K562 (cell line): ENCODE measurements around the gene ANKMY2. TPM values are rescaled to one million over a fixed set of nuclear protein-coding genes. Genes with fewer than 3 reads are reported as not detected.

Experiments
- FOXJ3 ChIP-seq: sonication (generic); formaldehyde crosslinking; IDR thresholded peaks from 2 replicates; pipeline ENCODE4 v1.4.0; 2020; ENCODE audit warnings: mild to moderate bottlenecking, missing genetic modification reagents
- HMGN3 ChIP-seq: IDR thresholded peaks from 2 replicates; pipeline ENCODE4 v1.6.1; 2011; ENCODE audit warnings: borderline replicate concordance, low read depth, mild to moderate bottlenecking, mixed read lengths, low read length; ENCODE audit not compliant: insufficient read length; ENCODE audit errors: extremely low read depth
- MTA2 ChIP-seq: fragments of 450-650 bp; IDR thresholded peaks from 2 replicates; pipeline ENCODE4 v1.6.1; 2016; ENCODE audit warnings: low read depth
- POLR2A ChIP-seq: fragments of 450-650 bp; conservative IDR thresholded peaks from 2 replicates; pipeline ENCODE4 v1.6.1; 2016
- RAD21 ChIP-seq, 2 experiments: fragments of 250-450 bp in 1 of 2; fragments of 450-650 bp in 1 of 2; sonication (Bioruptor Pico) in 1 of 2; formaldehyde crosslinking in 1 of 2; IDR thresholded peaks in 1 of 2; conservative IDR thresholded peaks in 1 of 2; 2 replicates each; pipeline versions ENCODE4 v1.4.0 to v1.8.0; 2020 to 2022; ENCODE audit warnings: mild to moderate bottlenecking in 2 of 2, moderate library complexity in 1 of 2
- TBL1XR1 ChIP-seq, 2 experiments: IDR thresholded peaks; 2 replicates each; pipeline ENCODE4 v1.6.1; 2012; ENCODE audit warnings: improper control_type of control experiment in 2 of 2, low read length in 2 of 2, mild to moderate bottlenecking in 1 of 2
- polyA plus RNA-seq, 8 experiments: library from polyadenylated mRNA; depleted of rRNA in 4 of 8; stranded (reverse) in 5 of 8; unstranded in 3 of 8; fragments of >200 nt; fragmentation: Nextera tagmentation in 2 of 8; fragmentation: Illumina TruSeq in 1 of 8; extraction: Ambion mirVana in 2 of 8; extraction: Trizol in 1 of 8; gene quantifications; 2 replicates each; pipeline versions ENCODE4 v1.2.1 to v1.2.3, GENCODE V29; 2011 to 2014; ENCODE audit warnings: inconsistent platforms in 1 of 8, missing spikeins in 1 of 8
- total RNA-seq, 7 experiments: library from RNA; depleted of rRNA in 6 of 7; stranded (reverse); fragments of >200 nt in 6 of 7; fragmentation: Illumina TruSeq in 2 of 7; extraction: Trizol in 2 of 7; gene quantifications; 2 replicates each; pipeline versions ENCODE4 v1.2.1 to v1.2.3, GENCODE V29; 2011 to 2021; ENCODE audit warnings: low replicate concordance in 1 of 7
- TF ChIP-seq, protein P1 (sequence below): sonication (generic); formaldehyde crosslinking; IDR thresholded peaks from 2 replicates; pipeline ENCODE4 v1.8.0; 2022; ENCODE audit warnings: missing genetic modification reagents, mild to moderate bottlenecking, moderate library complexity, borderline replicate concordance
- TF ChIP-seq, protein P2 (sequence below): fragments of 450-650 bp; IDR thresholded peaks from 2 replicates; pipeline ENCODE4 v1.6.1; 2016; ENCODE audit warnings: mild to moderate bottlenecking
- TF ChIP-seq, protein P3 (sequence below): fragments of 250-450 bp; sonication (Bioruptor Pico); IDR thresholded peaks from 2 replicates; pipeline ENCODE4 v1.5.0; 2021
- TF ChIP-seq, protein P4 (sequence below): fragments of 200-800 bp; sonication (Bioruptor generic); IDR thresholded peaks from 2 replicates; pipeline ENCODE4 v1.6.1; 2017; ENCODE audit warnings: missing genetic modification characterization, missing compliant biosample characterization
- TF ChIP-seq, protein P5 (sequence below): fragments of 150-350 bp; conservative IDR thresholded peaks from 2 replicates; pipeline ENCODE4 v1.6.1; 2014; ENCODE audit warnings: low read length
- TF ChIP-seq, protein P6 (sequence below): fragments of 450-650 bp; IDR thresholded peaks from 2 replicates; pipeline ENCODE4 v1.6.1; 2016; ENCODE audit warnings: antibody characterized with exemption

ANKMY2 gene
- total and polyA plus RNA-seq, 9 of the 15 experiments (the other 6 are each of a cell fraction or from before 2014, with no cell fraction given): 38.9 to 71.5 (median 48.8) TPM

DNA sequence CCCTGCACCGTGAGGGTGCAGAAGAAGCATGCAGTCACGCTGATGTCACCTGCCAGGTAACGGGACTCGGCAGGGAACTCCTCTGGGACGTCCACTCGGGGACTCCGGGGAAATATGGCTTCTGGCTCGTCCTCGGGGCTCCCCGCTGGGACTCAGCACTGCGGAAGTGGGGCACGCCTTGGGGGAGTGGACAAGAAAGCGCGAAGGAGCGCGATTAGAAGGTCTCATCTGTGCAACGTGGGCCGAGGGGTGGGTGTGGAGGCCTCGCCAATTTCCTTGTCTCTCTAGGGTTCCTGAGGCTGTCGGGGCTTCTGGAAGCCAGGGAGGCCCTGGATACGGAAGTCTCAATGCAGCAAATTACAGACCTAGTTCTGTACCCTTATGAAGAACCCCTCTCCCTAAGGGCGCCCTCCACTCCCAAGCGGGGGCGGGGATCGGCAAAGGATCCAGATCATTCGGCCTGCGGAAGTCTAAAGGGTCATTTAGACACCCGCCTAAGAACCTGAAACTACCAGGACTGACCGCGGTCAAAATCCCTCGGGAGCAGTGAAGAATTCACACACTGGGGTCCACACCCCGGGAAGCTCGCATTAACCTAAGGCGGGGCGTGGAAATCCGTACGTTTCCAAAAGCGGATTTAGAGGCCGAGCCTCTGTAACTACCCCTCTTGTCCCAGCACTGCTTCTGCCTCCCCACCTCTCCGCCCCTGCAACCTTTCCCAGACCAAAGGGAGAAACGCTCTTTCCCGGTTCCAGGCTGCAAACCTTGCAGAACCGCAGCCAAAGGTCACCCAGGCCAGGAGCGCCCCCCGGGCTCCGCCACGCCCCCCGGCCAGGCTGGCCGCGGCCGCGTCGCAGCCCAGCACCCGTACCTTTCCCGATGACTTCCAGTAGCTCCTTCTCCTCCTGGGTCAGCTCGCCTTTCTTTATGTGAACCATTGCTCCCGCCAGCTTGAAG lies 640 bp downstream of the ANKMY2 start (continued):
- TF ChIP-seq, protein P1, sequence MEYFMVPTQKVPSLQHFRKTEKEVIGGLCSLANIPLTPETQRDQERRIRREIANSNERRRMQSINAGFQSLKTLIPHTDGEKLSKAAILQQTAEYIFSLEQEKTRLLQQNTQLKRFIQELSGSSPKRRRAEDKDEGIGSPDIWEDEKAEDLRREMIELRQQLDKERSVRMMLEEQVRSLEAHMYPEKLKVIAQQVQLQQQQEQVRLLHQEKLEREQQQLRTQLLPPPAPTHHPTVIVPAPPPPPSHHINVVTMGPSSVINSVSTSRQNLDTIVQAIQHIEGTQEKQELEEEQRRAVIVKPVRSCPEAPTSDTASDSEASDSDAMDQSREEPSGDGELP (CRISPR knock-in tag): peak; percentile 68; the same call in 1 of the 2 replicates
- TF ChIP-seq HMGN3: peak; percentile 85
- TF ChIP-seq, protein P2, sequence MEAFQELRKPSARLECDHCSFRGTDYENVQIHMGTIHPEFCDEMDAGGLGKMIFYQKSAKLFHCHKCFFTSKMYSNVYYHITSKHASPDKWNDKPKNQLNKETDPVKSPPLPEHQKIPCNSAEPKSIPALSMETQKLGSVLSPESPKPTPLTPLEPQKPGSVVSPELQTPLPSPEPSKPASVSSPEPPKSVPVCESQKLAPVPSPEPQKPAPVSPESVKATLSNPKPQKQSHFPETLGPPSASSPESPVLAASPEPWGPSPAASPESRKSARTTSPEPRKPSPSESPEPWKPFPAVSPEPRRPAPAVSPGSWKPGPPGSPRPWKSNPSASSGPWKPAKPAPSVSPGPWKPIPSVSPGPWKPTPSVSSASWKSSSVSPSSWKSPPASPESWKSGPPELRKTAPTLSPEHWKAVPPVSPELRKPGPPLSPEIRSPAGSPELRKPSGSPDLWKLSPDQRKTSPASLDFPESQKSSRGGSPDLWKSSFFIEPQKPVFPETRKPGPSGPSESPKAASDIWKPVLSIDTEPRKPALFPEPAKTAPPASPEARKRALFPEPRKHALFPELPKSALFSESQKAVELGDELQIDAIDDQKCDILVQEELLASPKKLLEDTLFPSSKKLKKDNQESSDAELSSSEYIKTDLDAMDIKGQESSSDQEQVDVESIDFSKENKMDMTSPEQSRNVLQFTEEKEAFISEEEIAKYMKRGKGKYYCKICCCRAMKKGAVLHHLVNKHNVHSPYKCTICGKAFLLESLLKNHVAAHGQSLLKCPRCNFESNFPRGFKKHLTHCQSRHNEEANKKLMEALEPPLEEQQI: no peak
- peak; percentile 48 for TF ChIP-seq POLR2A
- TF ChIP-seq, protein P3, sequence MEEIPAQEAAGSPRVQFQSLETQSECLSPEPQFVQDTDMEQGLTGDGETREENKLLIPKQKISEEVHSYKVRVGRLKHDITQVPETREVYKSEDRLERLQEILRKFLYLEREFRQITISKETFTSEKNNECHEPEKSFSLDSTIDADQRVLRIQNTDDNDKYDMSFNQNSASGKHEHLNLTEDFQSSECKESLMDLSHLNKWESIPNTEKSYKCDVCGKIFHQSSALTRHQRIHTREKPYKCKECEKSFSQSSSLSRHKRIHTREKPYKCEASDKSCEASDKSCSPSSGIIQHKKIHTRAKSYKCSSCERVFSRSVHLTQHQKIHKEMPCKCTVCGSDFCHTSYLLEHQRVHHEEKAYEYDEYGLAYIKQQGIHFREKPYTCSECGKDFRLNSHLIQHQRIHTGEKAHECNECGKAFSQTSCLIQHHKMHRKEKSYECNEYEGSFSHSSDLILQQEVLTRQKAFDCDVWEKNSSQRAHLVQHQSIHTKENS: no peak
- TF ChIP-seq RAD21 (CRISPR knock-in tag; conservative IDR thresholded peaks at IDR 0.05 in 1 of 2, IDR thresholded peaks at IDR 0.05 in 1 of 2): no peak
- TF ChIP-seq MTA2: peak; percentile 30; the same call in 1 of the 2 replicates
- TF ChIP-seq FOXJ3 (CRISPR knock-in tag): no peak
- TF ChIP-seq, protein P4, sequence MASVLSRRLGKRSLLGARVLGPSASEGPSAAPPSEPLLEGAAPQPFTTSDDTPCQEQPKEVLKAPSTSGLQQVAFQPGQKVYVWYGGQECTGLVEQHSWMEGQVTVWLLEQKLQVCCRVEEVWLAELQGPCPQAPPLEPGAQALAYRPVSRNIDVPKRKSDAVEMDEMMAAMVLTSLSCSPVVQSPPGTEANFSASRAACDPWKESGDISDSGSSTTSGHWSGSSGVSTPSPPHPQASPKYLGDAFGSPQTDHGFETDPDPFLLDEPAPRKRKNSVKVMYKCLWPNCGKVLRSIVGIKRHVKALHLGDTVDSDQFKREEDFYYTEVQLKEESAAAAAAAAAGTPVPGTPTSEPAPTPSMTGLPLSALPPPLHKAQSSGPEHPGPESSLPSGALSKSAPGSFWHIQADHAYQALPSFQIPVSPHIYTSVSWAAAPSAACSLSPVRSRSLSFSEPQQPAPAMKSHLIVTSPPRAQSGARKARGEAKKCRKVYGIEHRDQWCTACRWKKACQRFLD (CRISPR knock-in tag): no peak
- TF ChIP-seq, protein P5, sequence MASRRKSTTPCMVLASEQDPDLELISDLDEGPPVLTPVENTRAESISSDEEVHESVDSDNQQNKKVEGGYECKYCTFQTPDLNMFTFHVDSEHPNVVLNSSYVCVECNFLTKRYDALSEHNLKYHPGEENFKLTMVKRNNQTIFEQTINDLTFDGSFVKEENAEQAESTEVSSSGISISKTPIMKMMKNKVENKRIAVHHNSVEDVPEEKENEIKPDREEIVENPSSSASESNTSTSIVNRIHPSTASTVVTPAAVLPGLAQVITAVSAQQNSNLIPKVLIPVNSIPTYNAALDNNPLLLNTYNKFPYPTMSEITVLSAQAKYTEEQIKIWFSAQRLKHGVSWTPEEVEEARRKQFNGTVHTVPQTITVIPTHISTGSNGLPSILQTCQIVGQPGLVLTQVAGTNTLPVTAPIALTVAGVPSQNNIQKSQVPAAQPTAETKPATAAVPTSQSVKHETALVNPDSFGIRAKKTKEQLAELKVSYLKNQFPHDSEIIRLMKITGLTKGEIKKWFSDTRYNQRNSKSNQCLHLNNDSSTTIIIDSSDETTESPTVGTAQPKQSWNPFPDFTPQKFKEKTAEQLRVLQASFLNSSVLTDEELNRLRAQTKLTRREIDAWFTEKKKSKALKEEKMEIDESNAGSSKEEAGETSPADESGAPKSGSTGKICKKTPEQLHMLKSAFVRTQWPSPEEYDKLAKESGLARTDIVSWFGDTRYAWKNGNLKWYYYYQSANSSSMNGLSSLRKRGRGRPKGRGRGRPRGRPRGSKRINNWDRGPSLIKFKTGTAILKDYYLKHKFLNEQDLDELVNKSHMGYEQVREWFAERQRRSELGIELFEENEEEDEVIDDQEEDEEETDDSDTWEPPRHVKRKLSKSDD: no peak
- TF ChIP-seq TBL1XR1 (IDR thresholded peaks at IDR 0.05; ENCODE audit: low read length in 2 of 2): 0 out of 4 replicates have a peak, but pooled peaks of 1 of the 2 experiments have one; percentile 10
- TF ChIP-seq, protein P6, sequence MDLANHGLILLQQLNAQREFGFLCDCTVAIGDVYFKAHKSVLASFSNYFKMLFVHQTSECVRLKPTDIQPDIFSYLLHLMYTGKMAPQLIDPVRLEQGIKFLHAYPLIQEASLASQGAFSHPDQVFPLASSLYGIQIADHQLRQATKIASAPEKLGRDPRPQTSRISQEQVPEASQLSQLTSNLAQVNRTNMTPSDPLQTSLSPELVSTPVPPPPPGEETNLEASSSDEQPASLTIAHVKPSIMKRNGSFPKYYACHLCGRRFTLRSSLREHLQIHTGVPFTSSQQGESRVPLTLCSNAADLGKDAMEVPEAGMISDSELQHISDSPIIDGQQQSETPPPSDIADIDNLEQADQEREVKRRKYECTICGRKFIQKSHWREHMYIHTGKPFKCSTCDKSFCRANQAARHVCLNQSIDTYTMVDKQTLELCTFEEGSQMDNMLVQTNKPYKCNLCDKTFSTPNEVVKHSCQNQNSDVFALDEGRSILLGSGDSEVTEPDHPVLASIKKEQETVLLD: peak; percentile 38; the same call in 1 of the 2 replicates
